C4-2B (cell line): Measurements from ENCODE around the gene TMEM239.

ENCODE experiments used
- H3K27ac ChIP-seq: fragments of 450-650 bp; 2 replicates; pipeline ENCODE4 v1.5.1; 2017
- CTCF ChIP-seq: fragments of 450-650 bp; conservative IDR thresholded peaks from 2 replicates; pipeline ENCODE4 v1.5.1; 2017; ENCODE audit warnings: mild to moderate bottlenecking
- ZFX ChIP-seq: fragments of 450-650 bp; IDR thresholded peaks from 2 replicates; pipeline ENCODE4 v1.6.1; 2017

TMEM239 gene

GRCh38 chr20:2778602-2779321 lies 37.4 kb upstream of the TMEM239 start:
- TF ChIP-seq ZFX (no peak), CTCF (no peak)
- no peak overlapping the region for H3K27ac ChIP-seq

- H3K27ac ChIP-seq: no peak overlapping the region
- TF ChIP-seq CTCF: peak; percentile 21; the same call in 1 of the 2 replicates
- no peak for TF ChIP-seq ZFX
Measured at GRCh38 chr20:2780948-2781347, 35.2 kb upstream of the TMEM239 start.

GRCh38 chr20:2783908-2784566 lies 32.1 kb upstream of the TMEM239 start:
- no peak overlapping the region for H3K27ac ChIP-seq
- TF ChIP-seq ZFX: no peak
- TF ChIP-seq CTCF: no peak

- no peak for TF ChIP-seq CTCF
- no peak for TF ChIP-seq ZFX
- no peak overlapping the region for H3K27ac ChIP-seq
Measured at GRCh38 chr20:2793471-2793870, 22.7 kb upstream of the TMEM239 start.

- no peak overlapping the region for H3K27ac ChIP-seq
- TF ChIP-seq ZFX (no peak), CTCF (no peak)
Measured at GRCh38 chr20:2794202-2794748, 21.9 kb upstream of the TMEM239 start.

- no peak for TF ChIP-seq ZFX
- TF ChIP-seq CTCF: no peak
- no peak overlapping the region for H3K27ac ChIP-seq
Measured at GRCh38 chr20:2794866-2795447, 21.2 kb upstream of the TMEM239 start.

GRCh38 chr20:2795451-2795850 lies 20.7 kb upstream of the TMEM239 start:
- TF ChIP-seq ZFX: no peak
- no peak for TF ChIP-seq CTCF
- H3K27ac ChIP-seq: no peak overlapping the region
